ENCODE results near the gene TNFSF18. TPM values are rescaled to one million over a fixed set of nuclear protein-coding genes. Genes with fewer than 3 reads are reported as not detected.

TNFSF18 gene
- total RNA-seq, 2 experiments from 2014 or later, result not detected

DNA sequence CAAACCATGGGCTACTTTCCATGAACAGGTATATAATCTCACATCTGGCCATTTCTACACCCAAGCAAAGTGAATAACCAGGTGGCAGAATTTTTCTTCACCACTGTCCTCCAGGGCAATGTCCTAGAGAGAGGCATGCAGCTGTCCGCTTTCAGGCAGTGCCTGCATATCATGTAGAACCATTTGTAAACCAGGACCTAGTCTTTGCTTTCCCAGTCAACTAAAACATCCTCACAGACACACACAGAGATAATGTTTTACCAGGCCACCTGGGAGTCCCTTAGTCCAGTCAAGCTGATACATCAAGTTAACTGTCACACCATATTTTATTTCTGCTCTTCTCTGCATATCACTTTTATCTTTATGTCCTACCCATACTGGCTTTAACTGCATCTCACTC, 26.2 kb downstream of the TNFSF18 start:
- DNase-seq (no peak), ATAC-seq (no peak)
- Mint-ChIP-seq H3K27ac (no peak overlapping the region), H3K27me3 (ENCODE audit: low read depth) (no peaks in the 10 kb centered on the region), H3K9me3 (ENCODE audit: insufficient read depth) (peaks cover 6% of the 10 kb centered on the region), H3K4me3 (no peak overlapping the region), H3K36me3 (ENCODE audit: low read depth) (peaks cover 8% of the 10 kb centered on the region), H3K4me1 (ENCODE audit: low read depth) (no peaks in the 10 kb centered on the region)
- ChIA-PET CTCF (no interaction called here), POLR2A (no interaction called here)

DNA sequence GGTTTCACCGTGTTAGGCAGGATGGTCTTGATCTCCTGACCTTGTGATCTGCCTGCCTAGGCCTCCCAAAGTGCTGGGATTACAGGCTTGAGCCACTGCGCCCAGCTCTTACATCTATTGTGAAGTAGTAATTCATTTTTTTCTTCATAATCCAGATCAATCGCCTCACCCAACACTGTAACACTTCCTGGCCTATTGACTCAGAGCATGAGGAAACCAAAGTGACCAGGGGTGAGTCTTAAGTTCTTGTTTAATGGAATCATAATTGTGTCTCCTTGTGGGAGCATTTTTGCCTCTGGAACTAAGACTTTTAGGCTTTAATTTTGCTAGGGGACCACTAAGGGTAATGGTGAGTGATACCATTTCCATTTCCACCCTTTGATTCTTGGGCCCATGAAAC, 27.4 kb downstream of the TNFSF18 start:
- no peak for ATAC-seq
- H3K4me1 Mint-ChIP-seq (ENCODE audit: low read depth), result no peaks in the 10 kb centered on the region
- H3K4me3 Mint-ChIP-seq, result no peak overlapping the region
- ChIA-PET POLR2A (no interaction called here), CTCF (no interaction called here)
- peaks cover 8% of the 10 kb centered on the region for H3K36me3 Mint-ChIP-seq (ENCODE audit: low read depth)
- no peak overlapping the region for H3K27ac Mint-ChIP-seq
- no peak for DNase-seq
- H3K9me3 Mint-ChIP-seq (ENCODE audit: insufficient read depth), result peaks cover 6% of the 10 kb centered on the region
- no peaks in the 10 kb centered on the region for H3K27me3 Mint-ChIP-seq (ENCODE audit: low read depth)

DNA sequence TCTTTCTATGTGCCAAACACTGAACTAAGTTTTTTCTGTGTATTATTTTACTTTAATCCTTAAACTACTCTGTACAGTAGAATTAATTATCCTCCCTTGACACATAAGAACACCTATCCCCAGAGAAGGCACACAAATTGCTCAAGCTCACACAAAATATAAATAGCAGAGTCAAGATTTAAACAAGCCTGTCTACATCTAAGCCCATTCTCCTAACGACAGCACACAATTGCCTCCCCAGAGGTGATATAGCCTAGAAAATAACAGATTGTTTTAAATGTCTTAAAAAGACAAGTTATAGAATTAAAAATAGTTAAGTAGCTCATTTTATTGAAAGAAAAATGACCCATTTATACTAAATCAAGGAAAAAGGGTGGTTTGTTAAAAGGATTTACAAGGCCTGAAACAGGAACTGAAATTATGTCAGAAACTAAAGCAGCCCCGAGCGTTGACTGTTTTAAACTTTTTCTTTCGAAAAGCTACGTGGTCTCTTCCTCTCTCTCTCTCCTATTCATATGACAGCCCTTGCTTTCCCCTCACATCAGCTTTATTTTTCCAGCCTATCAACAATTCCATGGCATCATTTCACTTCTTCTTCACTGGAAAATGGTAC, 30.5 kb downstream of the TNFSF18 start:
- ChIA-PET POLR2A (interaction anchor here (0.6 kb wide), 1 partner anchor 21 kb away, joined by 3 read pairs; no protein-coding TSS in a partner anchor), CTCF (interaction anchor here (2.0 kb wide), 1 partner anchor 11 kb away, joined by 4 read pairs; no protein-coding TSS in a partner anchor)
- no peaks in the 10 kb centered on the region for H3K27me3 Mint-ChIP-seq (ENCODE audit: low read depth)
- no peak overlapping the region for H3K27ac Mint-ChIP-seq
- H3K4me3 Mint-ChIP-seq, result no peak overlapping the region
- peaks cover 5% of the 10 kb centered on the region for H3K4me1 Mint-ChIP-seq (ENCODE audit: low read depth)
- DNase-seq (no peak), ATAC-seq (no peak)
- H3K36me3 Mint-ChIP-seq (ENCODE audit: low read depth), result no peaks in the 10 kb centered on the region
- no peaks in the 10 kb centered on the region for H3K9me3 Mint-ChIP-seq (ENCODE audit: insufficient read depth)

DNA sequence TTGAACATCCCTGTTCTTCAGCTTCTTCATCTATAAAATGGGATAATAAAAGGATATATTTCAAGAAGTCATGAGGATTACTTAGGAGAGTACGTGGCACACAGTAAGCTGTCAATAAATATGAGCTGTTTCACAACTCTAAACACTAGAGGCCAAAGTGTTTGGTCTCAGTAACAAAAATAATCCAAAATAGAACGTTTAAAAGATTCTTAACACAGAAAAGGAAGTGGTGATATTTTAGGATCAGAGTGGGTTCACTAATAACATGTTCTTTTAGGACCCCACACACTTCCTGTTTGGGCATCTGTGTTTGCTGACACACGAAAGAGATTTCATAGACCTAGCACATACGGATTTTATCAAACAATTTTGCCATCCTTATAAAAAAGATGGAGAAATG, 32.9 kb downstream of the TNFSF18 start:
- no peak overlapping the region for H3K27ac Mint-ChIP-seq
- DNase-seq, result no peak
- H3K27me3 Mint-ChIP-seq (ENCODE audit: low read depth), result no peaks in the 10 kb centered on the region
- H3K4me3 Mint-ChIP-seq, result no peak overlapping the region
- H3K9me3 Mint-ChIP-seq (ENCODE audit: insufficient read depth), result no peaks in the 10 kb centered on the region
- H3K36me3 Mint-ChIP-seq (ENCODE audit: low read depth), result no peaks in the 10 kb centered on the region
- ChIA-PET POLR2A (no interaction called here), CTCF (no interaction called here)
- peaks cover 12% of the 10 kb centered on the region for H3K4me1 Mint-ChIP-seq (ENCODE audit: low read depth)
- ATAC-seq, result no peak

DNA sequence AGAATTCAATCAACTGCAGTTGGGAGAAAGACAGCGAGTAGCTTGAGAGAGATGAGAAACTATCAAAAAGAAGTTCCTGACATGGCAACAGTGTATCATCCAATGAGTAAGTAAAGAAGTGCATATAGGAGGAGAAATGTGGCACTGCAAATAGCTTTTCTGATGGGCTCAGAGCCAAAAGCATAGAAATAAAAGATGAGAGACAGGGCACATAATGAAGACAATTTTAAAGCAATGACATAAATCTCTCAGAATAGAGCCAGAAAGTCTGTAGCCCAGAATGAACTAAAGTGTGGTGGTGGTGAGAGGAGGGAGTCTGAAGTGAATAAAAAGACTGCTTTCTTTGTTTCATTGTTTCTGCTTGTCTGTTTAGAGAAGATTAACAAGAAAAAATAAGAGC, 34.3 kb downstream of the TNFSF18 start:
- H3K36me3 Mint-ChIP-seq (ENCODE audit: low read depth), result no peaks in the 10 kb centered on the region
- H3K4me3 Mint-ChIP-seq, result no peak overlapping the region
- H3K27me3 Mint-ChIP-seq (ENCODE audit: low read depth), result no peaks in the 10 kb centered on the region
- peaks cover 12% of the 10 kb centered on the region for H3K4me1 Mint-ChIP-seq (ENCODE audit: low read depth)
- CTCF ChIA-PET, result interaction anchor here (1.0 to 1.7 kb wide), 3 partner anchors 185 to 238 kb away, joined by 3 to 6 read pairs (median 3); no protein-coding TSS in a partner anchor
- no peak for ATAC-seq
- H3K9me3 Mint-ChIP-seq (ENCODE audit: insufficient read depth), result no peaks in the 10 kb centered on the region
- POLR2A ChIA-PET, result no interaction called here
- no peak for DNase-seq
- H3K27ac Mint-ChIP-seq, result no peak overlapping the region

DNA sequence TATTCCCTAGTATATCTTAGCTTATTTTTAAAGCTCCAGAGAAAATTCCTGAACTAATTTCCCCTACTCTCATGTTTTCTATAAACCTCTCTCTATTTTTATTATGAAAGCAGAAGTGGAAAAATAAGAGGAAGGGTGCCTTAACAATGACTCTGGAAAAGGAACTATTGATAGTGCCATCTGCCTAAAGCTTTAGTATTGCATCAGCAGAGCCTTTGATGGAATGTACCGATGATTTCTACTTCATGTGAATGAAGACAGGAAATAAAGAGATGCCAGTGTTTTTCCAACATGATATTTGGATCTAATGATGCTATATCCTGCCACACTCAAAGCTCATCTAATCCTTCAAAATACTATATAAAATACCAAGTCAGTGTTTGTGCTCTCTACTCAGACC, 35.1 kb downstream of the TNFSF18 start:
- ChIA-PET CTCF (interaction anchor here (0.6 to 1.7 kb wide), 4 partner anchors 186 to 285 kb away, joined by 3 to 6 read pairs (median 3); no protein-coding TSS in a partner anchor), POLR2A (no interaction called here)
- no peaks in the 10 kb centered on the region for H3K27me3 Mint-ChIP-seq (ENCODE audit: low read depth)
- H3K36me3 Mint-ChIP-seq (ENCODE audit: low read depth), result no peaks in the 10 kb centered on the region
- no peak overlapping the region for H3K27ac Mint-ChIP-seq
- no peaks in the 10 kb centered on the region for H3K9me3 Mint-ChIP-seq (ENCODE audit: insufficient read depth)
- peaks cover 12% of the 10 kb centered on the region for H3K4me1 Mint-ChIP-seq (ENCODE audit: low read depth)
- no peak for ATAC-seq
- no peak for DNase-seq
- H3K4me3 Mint-ChIP-seq, result no peak overlapping the region

DNA sequence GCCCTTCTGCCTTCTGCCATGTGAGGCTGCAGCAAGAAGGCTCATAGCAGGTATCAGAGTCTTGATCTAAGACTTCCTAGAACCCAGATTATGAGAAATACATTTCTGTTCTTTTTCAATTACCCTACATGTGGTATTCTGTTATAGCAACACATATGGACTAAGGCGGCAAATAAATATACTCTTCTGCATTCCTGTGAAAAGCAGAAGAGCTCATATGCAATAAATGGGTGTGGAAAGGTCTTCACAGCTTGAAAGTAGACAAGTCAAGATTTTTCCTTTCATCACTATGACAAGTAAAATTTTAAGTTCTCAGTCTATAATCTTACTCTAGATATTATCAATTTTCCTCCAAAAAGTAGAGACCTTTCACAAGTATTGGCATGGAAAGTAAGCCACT, 36.6 kb downstream of the TNFSF18 start:
- H3K4me3 Mint-ChIP-seq, result no peak overlapping the region
- ATAC-seq, result no peak
- H3K27me3 Mint-ChIP-seq (ENCODE audit: low read depth), result no peaks in the 10 kb centered on the region
- H3K36me3 Mint-ChIP-seq (ENCODE audit: low read depth), result peaks cover under 1% of the 10 kb centered on the region
- no peaks in the 10 kb centered on the region for H3K9me3 Mint-ChIP-seq (ENCODE audit: insufficient read depth)
- ChIA-PET POLR2A (no interaction called here), CTCF (interaction anchor here (1.3 kb wide), 1 partner anchor 188 kb away, joined by 3 read pairs; no protein-coding TSS in a partner anchor)
- no peak overlapping the region for H3K27ac Mint-ChIP-seq
- peaks cover 13% of the 10 kb centered on the region for H3K4me1 Mint-ChIP-seq (ENCODE audit: low read depth)
- no peak for DNase-seq

DNA sequence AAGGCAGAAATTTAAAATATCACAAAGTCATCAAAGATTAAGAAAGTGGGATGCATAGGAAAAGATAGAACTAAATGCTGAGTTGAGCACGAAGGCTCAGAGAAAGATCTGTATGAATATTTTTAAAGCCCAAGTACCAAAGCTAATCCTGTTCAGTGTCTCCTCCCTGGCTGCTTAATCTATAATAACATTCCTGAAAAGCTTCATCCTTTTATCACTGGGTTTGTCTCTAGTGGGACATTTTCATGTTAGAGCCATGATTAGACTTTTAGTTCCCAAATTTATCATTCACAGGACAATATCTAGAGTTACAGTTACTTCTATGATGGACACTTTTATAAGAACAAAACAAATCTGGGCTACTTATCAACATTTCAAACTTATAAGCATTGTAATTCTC, 38.6 kb downstream of the TNFSF18 start:
- Mint-ChIP-seq H3K36me3 (ENCODE audit: low read depth) (peaks cover 3% of the 10 kb centered on the region), H3K9me3 (ENCODE audit: insufficient read depth) (no peaks in the 10 kb centered on the region), H3K27me3 (ENCODE audit: low read depth) (no peaks in the 10 kb centered on the region), H3K27ac (no peak overlapping the region), H3K4me3 (no peak overlapping the region), H3K4me1 (ENCODE audit: low read depth) (peaks cover 16% of the 10 kb centered on the region)
- POLR2A ChIA-PET, result no interaction called here
- CTCF ChIA-PET, result interaction anchor here (0.5 to 1.3 kb wide), 2 partner anchors 192 to 1408 kb away, joined by 3 to 4 read pairs; no protein-coding TSS in a partner anchor
- DNase-seq (no peak), ATAC-seq (no peak)

DNA sequence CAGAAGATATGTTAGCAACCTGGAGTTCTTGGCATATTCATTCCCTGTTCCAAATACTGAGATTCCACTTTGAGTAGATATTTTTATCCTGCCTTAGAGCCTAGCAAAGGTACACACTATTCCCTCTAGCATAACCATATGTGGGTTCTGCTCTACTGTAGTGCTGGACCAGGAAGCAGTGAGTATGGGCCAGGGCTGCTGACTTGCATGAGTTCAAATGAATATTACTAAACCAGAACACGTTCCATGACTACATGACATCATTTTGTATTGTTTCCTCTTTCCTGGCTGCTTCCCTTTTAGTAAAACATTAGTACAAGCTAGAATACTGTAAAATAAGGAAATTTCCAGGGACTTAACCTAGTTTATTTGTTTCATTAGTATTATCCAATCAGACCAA, 41.1 kb downstream of the TNFSF18 start:
- POLR2A ChIA-PET, result no interaction called here
- no peak overlapping the region for H3K4me3 Mint-ChIP-seq
- DNase-seq (no peak), ATAC-seq (no peak)
- CTCF ChIA-PET, result no interaction called here
- H3K36me3 Mint-ChIP-seq (ENCODE audit: low read depth), result peaks cover 3% of the 10 kb centered on the region
- peaks cover 27% of the 10 kb centered on the region for H3K4me1 Mint-ChIP-seq (ENCODE audit: low read depth)
- no peaks in the 10 kb centered on the region for H3K9me3 Mint-ChIP-seq (ENCODE audit: insufficient read depth)
- H3K27me3 Mint-ChIP-seq (ENCODE audit: low read depth), result no peaks in the 10 kb centered on the region
- no peak overlapping the region for H3K27ac Mint-ChIP-seq

DNA sequence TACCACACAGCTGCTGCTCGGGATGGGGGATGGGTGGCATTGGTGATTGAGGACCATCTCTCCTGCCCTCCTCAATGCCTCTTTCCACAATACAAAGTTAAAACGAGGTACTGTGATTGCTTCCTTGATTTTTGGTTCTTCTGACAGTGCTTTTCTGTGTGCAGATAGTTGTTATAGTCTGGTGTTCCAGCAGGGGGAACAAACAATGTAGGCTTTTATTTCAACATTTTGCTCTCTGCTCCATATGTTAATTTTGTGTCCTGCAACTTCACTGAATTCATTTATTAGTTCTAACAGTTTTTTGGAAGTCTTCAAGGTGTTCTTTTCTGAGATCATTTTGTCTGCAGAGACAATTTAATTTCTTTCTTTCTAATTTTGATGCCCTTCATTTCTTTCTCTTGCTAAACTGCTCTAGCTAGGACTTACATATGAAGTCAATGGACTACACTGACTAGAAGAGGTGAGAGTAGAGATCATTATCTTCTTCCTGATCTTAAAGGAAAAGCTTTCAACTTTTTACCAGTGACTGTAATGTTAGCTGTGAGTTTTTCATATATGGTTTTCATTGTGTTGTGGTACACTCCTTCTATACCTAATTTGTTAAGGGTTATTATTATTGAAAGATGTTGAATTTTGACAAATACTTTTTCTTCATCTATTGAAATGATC, 45.4 kb downstream of the TNFSF18 start:
- peaks cover 21% of the 10 kb centered on the region for H3K4me1 Mint-ChIP-seq (ENCODE audit: low read depth)
- peaks cover 12% of the 10 kb centered on the region for H3K9me3 Mint-ChIP-seq (ENCODE audit: insufficient read depth)
- ChIA-PET POLR2A (no interaction called here), CTCF (interaction anchor here (0.7 to 1.2 kb wide), 2 partner anchors 96 to 226 kb away, joined by 3 read pairs; no protein-coding TSS in a partner anchor)
- peaks cover 3% of the 10 kb centered on the region for H3K36me3 Mint-ChIP-seq (ENCODE audit: low read depth)
- no peak overlapping the region for H3K27ac Mint-ChIP-seq
- H3K27me3 Mint-ChIP-seq (ENCODE audit: low read depth), result no peaks in the 10 kb centered on the region
- DNase-seq (no peak), ATAC-seq (no peak)
- no peak overlapping the region for H3K4me3 Mint-ChIP-seq

DNA sequence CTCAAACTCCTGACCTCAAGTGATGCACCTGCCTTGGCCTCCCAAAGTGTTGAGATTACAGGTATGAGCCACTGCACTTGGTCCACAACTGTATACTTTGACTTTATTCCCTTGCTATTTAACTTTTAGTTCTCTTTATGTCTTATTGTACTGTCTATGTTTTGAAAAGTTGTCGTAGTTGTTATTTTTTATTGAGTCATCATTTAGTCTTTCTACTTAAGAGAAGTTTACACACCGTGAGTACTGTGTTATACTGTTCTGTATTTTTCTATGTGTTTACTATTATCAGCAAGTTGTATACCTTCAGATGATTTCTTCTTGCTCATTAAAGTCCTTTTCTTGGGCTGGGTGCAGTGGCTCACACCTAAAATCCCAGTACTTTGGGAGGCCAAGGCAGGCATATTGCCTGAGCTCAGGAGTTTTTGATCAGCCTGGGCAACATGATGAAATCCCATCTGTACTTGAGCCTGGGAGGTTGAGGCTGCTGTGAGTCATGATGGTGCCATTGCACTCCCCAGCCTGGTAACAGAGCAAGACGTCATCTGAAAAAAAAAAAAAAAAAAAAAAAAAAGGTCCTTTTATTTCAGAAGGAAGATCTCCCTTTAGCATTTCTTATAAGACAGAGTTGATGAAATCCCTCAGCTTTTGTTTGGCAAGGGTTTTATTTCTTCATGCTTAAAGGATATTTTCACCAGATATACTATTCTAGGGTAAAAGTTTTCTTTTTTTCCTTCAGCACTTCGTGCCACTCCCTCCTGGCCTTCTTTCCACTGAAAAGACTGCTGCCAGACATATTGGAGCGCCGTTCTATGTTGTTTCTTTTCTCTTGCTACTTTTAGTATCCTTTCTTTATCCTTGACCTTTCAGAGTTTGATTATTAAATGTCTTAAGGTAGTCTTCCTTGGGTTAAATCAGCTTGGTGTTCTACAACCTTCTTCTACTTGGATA, 47.6 kb downstream of the TNFSF18 start:
- no peaks in the 10 kb centered on the region for H3K27me3 Mint-ChIP-seq (ENCODE audit: low read depth)
- H3K27ac Mint-ChIP-seq, result no peak overlapping the region
- ATAC-seq, result no peak
- no peak overlapping the region for H3K4me3 Mint-ChIP-seq
- ChIA-PET POLR2A (interaction anchor here (0.8 kb wide), 1 partner anchor 84 kb away, joined by 3 read pairs; no protein-coding TSS in a partner anchor), CTCF (interaction anchor here (1.4 kb wide), 1 partner anchor 9 kb away, joined by 3 read pairs; no protein-coding TSS in a partner anchor)
- H3K4me1 Mint-ChIP-seq (ENCODE audit: low read depth), result peaks cover 13% of the 10 kb centered on the region
- H3K9me3 Mint-ChIP-seq (ENCODE audit: insufficient read depth), result peaks cover 12% of the 10 kb centered on the region
- H3K36me3 Mint-ChIP-seq (ENCODE audit: low read depth), result no peaks in the 10 kb centered on the region
- DNase-seq, result no peak
